ENCODE measurements around the gene MAN2B1.
"Not testable (repeated sequence)": the region's sequence is repeated elsewhere in the genome, so short reads cannot be mapped to it uniquely, and the experiment has no call there.

DNA sequence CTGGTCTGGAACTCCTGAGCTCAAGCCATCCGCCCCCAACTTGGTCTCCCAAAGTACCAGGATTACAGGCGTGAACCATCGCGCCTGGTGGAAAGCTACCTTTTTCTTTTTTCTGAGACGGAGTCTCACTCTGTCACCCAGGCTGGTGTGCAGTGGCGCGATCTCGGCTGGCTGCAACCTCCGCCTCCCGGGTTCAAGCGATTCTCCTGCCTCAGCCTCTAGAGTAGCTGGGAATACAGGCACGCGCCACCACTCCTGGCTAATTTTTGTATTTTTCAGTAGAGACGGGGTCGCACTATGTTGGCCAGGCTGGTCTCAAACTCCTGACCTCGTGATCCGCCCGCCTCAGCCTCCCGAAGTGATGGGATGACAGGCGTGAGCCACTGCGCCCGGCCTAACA is 30.9 kb upstream of the MAN2B1 start:
- TF ChIP-seq, protein P1, sequence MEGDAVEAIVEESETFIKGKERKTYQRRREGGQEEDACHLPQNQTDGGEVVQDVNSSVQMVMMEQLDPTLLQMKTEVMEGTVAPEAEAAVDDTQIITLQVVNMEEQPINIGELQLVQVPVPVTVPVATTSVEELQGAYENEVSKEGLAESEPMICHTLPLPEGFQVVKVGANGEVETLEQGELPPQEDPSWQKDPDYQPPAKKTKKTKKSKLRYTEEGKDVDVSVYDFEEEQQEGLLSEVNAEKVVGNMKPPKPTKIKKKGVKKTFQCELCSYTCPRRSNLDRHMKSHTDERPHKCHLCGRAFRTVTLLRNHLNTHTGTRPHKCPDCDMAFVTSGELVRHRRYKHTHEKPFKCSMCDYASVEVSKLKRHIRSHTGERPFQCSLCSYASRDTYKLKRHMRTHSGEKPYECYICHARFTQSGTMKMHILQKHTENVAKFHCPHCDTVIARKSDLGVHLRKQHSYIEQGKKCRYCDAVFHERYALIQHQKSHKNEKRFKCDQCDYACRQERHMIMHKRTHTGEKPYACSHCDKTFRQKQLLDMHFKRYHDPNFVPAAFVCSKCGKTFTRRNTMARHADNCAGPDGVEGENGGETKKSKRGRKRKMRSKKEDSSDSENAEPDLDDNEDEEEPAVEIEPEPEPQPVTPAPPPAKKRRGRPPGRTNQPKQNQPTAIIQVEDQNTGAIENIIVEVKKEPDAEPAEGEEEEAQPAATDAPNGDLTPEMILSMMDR (conservative IDR thresholded peaks at IDR 0.05; ENCODE audit: low read depth in 2 of 2), result not testable (repeated sequence)
- TF ChIP-seq JUNB, EZH2phosphoT487 (IDR thresholded peaks at IDR 0.05; ENCODE audit: unreplicated experiment): not testable (repeated sequence)
- TF ChIP-seq, protein P2, sequence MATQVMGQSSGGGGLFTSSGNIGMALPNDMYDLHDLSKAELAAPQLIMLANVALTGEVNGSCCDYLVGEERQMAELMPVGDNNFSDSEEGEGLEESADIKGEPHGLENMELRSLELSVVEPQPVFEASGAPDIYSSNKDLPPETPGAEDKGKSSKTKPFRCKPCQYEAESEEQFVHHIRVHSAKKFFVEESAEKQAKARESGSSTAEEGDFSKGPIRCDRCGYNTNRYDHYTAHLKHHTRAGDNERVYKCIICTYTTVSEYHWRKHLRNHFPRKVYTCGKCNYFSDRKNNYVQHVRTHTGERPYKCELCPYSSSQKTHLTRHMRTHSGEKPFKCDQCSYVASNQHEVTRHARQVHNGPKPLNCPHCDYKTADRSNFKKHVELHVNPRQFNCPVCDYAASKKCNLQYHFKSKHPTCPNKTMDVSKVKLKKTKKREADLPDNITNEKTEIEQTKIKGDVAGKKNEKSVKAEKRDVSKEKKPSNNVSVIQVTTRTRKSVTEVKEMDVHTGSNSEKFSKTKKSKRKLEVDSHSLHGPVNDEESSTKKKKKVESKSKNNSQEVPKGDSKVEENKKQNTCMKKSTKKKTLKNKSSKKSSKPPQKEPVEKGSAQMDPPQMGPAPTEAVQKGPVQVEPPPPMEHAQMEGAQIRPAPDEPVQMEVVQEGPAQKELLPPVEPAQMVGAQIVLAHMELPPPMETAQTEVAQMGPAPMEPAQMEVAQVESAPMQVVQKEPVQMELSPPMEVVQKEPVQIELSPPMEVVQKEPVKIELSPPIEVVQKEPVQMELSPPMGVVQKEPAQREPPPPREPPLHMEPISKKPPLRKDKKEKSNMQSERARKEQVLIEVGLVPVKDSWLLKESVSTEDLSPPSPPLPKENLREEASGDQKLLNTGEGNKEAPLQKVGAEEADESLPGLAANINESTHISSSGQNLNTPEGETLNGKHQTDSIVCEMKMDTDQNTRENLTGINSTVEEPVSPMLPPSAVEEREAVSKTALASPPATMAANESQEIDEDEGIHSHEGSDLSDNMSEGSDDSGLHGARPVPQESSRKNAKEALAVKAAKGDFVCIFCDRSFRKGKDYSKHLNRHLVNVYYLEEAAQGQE (IDR thresholded peaks at IDR 0.05; ENCODE audit: unreplicated experiment), result not testable (repeated sequence)
